SKM-1 treated with dmso at 0.1 percent for 144 hours (cell line): ENCODE measurements around the gene ING3.
"Not testable (repeated sequence)": the region's sequence is repeated elsewhere in the genome, so short reads cannot be mapped to it uniquely, and the experiment has no call there.

Experiments used
- DNase-seq: peaks from one replicate; lab custom pipeline; 2025; ENCODE audit not compliant: unreplicated experiment; lab: John Stamatoyannopoulos, UW

The ING3 gene

DNA sequence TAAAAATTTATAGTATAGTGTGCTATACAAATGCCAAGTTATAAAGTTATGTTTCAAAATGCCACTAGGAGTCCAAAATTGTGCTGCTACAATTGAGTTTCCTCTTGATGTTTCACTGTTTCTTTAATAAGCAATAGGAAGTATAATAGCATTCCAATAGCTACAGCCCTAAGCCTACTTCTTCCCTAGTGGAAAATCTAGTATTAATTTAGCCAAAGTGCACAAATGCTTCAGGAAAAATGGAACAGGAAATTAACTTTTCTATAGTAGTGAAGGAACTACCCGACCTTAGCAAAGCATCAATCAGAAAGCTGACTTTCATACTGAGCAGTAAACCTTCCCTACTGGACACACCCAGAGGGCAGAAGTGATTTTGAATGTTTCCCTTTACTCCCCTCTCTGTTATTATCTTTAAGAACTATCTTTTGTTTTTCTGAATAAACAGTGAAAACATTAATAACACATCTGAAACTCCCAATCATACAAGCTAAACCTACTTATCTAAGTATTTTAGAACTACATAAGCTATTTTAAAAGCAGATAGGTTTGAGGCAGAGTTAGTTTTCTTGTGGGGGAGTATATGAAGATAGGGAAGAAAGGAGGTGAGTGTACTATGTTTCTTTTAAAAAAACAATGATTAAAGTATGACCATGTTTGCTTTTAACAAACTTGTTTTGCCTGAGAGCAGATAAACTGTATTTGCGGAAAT lies 51.6 kb downstream of the ING3 start:
- DNase-seq = no peak

DNA sequence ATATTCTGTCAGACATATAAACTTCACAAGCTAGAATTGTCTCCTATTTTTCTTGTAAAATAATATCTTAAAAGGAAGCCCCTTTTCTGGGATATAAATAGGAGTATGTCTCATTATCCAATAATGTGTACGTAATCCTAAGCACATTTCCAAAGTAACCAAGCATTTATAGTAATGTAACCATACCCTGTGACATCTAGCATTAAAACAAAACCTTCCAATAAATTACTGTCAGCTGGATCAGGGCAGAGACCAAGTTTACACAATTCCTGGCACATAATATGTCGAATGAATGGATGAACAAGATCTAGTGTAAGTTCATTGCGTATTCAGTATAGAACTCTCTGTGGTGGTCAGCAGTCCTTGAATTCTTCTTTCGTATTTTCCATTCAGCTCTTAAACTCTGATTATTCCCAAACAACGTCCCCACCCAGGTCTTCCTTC lies 52.2 kb downstream of the ING3 start:
- no peak for DNase-seq

DNA sequence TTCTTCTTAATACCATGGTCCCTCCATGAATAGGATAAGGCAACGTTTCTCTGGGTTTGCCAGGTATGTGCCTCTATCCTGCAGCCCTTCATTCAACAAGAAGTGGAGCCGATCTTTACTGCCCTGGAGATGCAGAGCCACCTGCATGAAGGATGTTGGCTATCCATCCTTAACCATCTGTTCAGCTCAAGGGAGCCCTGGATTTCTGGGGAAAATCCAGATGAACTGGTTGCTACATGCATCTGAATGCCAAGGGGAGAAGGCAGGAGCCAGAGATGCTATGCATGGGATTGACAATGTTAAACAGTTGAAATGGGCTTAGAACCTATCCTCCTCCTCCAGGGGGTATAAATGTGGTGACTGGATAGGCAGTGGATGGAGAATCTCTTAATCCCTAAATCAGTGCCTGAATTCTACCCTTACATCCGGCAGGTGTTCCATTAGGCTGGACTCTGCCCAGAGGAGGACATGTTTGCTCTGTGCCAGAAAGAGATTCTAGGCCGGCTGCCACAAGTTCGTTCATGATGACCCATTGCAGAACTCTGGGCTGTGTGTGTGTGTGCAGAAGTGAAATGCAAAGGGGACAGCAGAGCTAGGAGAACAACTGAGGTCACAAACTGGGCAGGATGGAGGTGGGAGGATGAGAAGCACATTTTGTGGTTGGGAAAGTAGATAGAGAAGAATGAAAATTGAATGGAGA lies 53.6 kb downstream of the ING3 start:
- DNase-seq = no peak

DNA sequence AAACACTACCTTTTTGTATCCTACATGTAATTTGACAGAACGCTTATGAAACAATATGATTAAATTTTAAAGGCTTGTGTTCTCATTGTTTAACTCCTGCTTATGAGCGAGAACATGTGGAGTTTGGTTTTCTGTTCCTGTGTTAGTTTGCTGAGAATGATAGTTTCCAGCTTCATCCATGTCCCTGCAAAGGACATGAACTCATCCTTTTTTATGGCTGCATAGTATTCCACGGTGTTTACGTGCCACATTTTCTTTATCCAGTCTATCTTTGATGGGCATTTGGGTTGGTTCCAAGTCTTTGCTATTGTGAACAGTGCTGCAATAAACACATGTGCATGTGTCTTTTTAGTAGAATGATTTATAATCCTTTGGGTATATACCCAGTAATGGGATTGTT lies 54.5 kb downstream of the ING3 start:
- not testable (repeated sequence) for DNase-seq

DNA sequence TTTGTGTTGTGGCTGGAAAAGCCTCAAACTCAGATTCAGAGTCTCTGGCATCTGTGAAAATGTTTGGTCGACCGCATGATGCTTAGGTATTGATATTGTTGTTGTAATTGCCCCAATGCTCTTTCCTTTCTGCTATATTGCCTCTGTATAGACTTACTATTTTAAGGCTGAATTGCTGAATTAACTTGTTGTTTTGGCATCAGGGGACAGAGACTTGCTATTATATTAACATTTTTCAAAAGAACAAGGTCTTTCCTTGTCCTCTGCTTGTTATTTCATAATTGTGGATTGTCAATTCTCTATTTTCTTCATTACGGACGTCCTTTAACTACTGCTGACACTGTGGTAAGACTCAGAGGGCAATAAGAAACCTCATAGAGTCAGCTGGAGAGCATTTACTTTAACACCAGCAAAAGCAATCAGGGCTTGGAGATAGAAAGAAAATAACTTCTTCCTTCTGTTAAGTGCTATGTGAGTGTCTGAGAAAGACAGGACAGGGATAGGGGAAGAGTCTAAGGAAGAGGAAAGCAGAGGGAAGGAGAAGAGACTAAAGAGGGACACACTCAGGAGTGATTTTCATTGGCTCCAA lies 55.5 kb downstream of the ING3 start:
- DNase-seq = no peak

DNA sequence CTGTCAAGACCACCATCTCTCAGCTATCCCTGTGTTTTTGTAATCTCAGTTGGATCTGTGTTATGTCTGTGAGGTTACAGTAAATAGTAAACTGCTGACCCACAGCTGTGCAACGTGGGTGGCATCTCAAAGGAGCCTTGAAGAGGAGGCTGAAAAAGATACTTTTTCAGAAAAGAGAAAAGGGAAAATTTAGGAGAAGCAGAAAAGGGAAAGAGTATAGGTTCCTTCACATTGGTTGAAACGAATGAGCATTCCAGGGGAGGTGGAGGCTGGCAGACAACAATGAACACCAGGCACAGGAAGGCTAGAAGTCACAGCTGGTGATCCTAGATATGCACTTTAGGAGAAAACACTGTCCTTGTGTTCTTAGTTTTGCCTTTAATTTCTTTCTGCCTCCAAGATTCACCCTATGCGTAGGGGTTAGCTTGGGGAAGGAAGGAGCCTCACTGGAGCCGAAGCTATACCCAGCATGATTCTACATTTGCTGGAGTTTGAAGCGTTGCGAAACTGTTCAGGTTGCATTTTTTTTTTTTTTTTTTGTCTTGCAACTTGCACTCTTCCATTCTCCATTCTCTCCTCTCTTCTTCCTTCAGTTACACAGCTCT lies 56.2 kb downstream of the ING3 start:
- DNase-seq = no peak

DNA sequence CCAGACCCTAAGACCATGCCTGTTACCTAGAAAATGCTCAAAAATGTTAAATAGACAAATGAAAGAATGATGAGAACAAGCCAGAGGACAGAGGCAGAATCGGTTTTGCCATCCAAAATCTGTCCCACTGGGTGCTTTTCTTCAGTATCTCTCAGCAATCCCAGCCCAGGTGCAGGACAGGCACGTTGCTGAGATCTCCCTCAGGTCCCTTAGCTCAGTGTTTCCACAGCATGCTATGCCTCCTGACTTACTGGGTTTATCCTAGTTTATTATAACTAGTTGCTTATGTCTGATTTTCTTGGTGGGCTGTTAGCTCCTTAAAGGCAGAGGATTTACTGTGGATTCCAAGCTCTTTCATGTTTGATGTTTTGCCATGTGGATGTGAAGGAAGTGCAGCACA lies 58.2 kb downstream of the ING3 start:
- no peak for DNase-seq

DNA sequence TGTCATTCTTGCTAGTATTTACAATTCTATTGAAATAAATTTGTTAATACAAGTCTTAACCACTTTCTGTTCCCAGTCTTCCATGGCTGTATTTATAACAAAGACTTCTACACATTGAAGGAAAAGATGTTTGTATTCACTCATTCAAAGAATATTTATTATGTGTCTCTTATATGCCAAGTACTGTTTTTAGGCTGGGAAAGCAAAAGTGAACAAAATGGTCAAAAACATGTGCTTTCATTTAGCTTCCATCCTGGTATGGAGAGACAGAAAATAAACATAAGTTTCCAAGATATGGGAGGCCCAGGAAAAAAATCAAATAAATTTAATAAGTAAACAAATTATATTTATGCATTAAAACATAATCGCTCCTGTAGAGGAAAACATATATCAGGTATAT lies 60.8 kb downstream of the ING3 start:
- DNase-seq = no peak

DNA sequence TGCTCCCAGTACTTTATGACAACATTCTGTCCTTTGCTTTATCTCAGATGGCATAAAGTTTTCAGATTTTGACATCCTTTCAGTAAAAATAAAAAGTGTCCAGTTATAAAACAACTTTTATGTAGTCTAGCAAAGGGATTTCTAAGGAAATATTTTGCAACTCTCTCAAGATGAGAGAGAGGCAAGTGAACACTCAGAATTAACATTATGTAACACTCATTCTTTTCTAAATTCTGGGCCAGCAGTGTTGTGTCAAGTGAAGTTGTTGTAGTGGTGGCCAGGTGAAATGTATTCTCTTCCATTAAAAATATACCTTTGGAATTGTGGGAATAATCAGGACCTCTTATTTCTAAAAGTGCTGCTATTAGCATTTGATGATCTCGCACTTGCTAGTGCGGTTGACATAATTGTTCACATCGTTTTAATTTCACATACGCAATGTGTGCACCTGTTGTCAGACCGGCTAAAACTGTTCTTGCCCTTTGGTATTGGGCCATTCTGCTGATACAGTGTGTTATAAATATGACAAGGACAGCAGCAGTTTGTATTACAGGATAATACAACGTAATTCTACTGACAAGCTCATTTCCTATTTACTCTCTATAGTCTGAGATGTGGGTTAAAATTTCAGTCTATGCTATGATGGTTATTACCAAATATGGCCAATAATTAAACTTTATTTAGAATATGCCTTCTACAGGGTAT lies 61.7 kb downstream of the ING3 start:
- no peak for DNase-seq

DNA sequence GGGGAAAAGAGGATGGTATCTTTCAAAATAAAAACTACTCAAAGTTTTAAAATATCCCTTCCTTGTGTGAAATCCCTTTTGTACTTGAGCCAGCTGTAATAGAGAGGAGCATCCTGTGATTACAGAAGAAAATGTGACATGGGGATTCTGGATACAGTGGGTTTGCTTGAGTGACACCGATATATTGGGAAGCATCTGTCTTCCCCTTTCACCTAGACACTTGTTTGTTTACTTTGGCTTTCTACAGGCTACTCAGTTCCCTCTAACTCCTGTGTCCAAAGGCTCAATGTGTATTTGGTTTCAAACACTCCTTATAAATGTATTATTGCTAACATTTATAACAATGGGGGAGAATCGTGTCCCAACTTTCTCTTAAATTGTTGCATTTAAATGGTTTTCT lies 62.3 kb downstream of the ING3 start:
- no peak for DNase-seq

DNA sequence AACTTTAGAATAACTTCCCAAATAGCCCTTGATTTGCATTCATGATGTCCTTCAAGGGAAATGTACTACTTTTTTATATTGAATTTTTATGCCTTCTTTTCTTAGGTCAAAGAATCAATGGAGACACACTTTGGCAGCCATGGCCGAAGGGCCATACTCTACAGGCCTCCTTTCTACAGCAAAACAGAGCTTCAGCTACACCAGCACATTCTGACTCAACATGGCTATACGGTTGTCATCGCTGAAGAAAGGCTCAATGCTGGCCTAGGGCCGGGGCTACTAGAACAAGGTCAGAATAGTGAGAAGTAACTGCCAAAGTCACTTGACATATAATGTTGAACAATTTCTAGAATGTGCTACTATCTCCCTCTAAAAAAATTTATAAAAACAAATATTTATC lies 65.0 kb downstream of the ING3 start:
- no peak for DNase-seq

DNA sequence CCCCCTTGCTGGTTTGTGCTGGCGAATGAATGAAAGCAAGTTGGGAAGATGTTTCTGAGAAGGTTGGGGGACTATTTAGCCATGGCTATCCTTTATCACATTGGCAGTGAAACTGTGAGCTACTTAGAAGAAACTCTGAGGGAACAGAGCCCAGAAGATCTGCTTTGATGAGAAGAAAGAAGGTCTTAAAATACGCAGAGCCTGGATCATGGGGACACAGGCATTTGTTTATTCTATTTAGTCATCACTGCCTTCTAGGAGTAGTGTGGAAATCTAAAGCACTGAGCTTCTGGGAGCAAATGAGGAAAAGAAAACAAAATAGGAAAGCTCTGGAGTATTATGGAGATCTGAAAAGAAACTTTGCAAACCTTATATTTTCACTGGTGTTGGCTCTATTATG lies 66.4 kb downstream of the ING3 start:
- no peak for DNase-seq

DNA sequence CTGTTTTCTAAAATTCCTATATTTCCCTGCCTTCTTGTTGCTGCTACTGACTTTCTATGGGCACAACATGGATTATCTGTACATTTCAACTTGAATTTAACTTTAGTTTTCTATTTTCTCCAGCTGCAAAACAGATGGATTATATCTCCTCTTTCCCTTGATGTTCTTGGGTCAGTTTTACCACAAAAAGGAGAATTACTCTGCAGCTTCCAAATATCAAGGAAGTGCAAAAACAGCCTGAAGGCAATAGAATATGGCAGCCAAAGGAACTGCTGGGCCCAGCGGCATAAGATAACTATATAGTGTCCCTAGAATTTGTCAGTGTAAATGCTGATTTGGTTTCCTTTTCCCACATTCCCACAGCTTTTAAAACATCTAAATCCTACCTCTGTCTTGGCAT lies 67.0 kb downstream of the ING3 start:
- no peak for DNase-seq

DNA sequence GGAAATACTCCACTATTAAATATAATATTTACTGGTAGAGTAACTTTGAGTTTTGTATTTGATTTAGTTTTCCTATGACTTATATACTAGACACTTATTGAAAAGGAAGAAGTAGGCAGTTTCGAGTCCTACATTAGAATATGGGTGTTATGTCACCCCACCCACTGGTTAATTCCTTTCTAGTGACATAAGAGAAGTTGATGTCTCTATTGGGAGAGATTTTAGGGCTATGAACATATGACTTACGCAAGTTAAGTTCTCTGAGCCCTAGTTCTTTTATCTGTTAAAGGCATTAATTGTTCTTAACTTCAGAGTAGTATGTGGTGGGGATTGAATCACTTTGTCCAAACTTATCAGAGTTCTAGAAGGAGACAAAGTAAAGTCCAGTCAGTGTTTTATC lies 68.4 kb downstream of the ING3 start:
- no peak for DNase-seq

DNA sequence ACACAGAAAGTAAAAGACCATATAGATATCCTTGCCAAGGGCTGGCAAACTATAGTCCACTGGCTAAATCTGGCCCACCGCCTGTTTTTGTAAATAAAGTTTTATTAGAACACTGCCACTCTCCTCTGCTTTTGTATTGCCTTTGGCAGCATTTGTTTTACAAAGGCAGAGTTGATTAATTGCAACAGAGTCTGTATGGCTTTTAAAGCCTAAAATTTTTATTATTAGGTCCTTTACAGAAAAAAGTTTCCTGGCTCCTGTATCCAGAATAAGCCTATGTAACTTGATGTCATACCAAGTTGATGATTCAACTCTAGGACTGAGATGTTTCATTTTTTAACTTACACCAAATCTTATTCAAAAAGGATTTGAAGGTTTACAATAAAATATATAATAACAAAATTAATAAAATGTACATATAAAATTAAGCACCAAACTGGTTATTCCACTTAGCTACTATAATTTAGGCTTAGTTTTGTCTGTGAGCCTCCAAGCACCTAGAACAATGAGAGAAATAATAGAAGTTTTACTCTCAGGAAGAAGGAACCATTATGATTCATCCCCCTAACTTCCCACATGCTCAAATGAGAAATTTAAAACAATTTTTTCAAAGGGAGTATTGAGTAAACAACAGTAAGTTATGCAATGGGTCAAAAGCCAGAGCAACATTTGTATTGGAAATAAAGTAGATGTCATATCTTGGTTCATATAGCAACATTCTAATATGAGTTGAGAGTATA lies 69.8 kb downstream of the ING3 start:
- DNase-seq = peak; percentile 8

DNA sequence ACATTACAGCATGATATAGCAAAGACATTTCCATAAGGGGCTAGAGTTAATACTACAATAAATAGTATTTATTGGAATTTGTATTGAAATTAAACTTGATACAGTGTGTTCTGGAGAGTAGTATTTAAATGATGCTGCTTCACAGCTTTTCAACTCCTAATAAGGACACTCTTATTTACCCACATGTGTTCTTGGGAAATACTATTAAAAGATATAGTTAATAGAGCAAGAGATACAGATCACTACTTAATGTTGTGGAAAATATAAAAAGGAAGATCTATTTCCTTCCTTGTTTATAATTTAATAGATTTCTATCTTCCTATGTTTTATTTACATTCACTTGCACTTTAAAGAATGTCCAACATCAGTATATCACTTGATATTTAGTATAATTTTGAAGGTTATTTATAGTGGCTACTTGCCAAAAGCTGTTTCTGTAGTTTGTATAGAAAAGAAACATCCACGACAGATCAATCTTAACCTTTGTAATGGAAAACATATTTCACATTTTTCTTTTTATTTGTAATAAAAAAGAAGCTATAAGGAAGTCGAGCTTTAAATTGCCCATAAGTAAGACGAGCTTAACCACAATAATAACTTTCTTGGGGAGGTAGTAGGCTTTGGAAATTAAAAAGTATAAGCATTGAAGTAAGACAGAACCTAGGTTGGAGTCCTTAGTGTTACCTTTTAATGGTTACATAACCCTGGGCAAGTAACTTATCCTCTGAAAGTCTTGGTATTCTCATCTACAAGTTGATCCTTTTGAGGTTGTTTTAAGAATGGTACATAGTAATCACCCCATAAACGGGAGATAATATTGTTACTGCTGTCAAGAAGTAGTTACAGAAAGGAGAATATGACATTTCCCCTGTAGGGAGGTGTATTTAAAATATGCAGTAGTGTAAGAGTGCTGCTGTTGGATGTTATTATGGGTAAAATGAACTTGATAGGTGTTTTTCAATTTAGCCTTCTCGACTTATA lies 70.7 kb downstream of the ING3 start:
- DNase-seq = no peak

DNA sequence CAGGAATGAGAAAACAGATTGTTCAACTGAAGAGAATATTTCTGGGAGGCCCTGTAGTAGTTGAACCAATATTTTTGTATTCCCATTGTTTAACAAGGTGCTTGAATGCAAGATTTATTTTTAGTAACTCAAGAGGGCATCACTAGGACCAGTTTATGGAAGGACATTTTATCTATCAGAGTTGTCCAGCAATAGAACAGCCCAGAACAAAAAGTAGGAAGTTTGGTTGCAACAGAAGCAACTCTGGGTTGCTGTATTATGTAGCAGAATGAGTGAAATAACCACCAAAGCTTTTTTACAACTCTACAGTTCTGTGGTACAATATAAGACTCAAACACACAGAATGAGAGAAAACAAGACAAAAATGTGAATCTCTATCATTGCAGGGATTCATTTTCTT lies 72.6 kb downstream of the ING3 start:
- no peak for DNase-seq

DNA sequence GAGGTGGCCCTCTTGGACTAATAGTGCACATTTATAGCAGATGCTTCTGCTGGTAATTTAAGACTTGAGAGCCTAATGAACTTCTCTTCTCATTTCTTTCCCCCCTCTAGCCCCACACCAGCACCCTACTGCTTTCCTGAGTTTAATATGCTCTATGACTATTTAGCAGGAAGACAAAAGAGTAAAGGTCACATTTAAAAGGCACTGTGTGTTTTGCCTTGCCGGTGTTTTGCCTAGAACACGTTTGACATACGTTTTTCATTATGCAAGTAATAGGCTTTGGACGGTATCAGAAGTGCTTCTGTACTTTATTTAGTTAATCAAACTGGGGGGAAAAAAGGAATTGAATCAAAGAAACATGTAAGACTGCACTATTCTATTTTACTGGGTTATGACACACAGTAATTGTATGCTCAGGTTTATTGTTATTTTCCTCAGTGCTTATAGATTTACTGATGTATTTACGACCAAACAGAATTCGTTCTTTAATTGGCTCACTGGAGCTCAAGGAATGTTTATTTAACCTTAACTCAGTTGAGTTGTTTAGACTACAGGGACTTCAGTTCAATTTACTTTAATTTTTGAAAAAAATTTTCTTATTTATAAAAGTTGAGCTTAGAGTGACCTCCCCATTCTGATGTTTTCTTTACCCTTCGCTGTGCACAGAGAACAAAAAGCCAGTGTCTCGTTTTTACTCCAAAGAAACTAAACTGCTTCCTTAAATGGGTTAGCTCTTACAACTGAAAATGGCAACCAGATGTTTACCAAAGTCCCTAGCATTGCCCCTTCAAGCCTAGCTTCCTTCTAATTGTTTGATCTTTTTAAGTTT lies 73.3 kb downstream of the ING3 start:
- DNase-seq = no peak

DNA sequence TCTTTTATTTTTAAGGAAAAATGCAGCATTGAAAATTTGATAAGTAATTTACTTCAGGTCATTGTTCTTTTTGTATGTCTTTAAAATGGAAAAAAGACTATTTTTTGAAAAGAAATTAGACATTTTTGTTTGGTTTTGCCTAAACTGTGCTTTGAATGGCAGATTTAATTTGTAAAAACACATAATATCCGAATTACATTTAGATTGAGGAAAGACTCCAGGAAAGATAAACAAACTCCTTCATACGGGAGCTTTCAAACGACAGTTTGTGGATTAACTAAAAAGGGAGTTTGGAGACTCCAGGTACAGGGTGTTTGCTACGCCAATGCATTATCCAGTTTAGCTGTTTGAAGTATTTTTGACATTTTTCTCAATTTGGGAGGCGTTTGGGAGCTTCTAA lies 74.0 kb downstream of the ING3 start:
- DNase-seq = no peak
